ENCODE measurements around the gene MTRF1. TPM values are rescaled to one million over a fixed set of nuclear protein-coding genes. Genes with fewer than 3 reads are reported as not detected.
"Not testable (repeated sequence)": the region's sequence is repeated elsewhere in the genome, so short reads cannot be mapped to it uniquely, and the experiment has no call there.

Gene MTRF1
- total RNA-seq, 1 donor from 2014 or later = 12.9 TPM

GRCh38 chr13:41178040-41178439 is 85.3 kb downstream of the MTRF1 start:
- Mint-ChIP-seq H3K27me3 (ENCODE audit: unreplicated experiment) (no peaks in the 10 kb centered on the region), H3K36me3 (ENCODE audit: unreplicated experiment) (peaks cover 3% of the 10 kb centered on the region), H3K4me3 (ENCODE audit: unreplicated experiment) (no peak overlapping the region), H3K27ac (ENCODE audit: unreplicated experiment) (no peak overlapping the region), H3K9me3 (ENCODE audit: unreplicated experiment) (peaks cover 14% of the 10 kb centered on the region), H3K4me1 (ENCODE audit: unreplicated experiment) (peaks cover 5% of the 10 kb centered on the region)
- DNase-seq (ENCODE audit: extremely low spot score, unreplicated experiment) = no peak
- TF ChIP-seq, protein P1, sequence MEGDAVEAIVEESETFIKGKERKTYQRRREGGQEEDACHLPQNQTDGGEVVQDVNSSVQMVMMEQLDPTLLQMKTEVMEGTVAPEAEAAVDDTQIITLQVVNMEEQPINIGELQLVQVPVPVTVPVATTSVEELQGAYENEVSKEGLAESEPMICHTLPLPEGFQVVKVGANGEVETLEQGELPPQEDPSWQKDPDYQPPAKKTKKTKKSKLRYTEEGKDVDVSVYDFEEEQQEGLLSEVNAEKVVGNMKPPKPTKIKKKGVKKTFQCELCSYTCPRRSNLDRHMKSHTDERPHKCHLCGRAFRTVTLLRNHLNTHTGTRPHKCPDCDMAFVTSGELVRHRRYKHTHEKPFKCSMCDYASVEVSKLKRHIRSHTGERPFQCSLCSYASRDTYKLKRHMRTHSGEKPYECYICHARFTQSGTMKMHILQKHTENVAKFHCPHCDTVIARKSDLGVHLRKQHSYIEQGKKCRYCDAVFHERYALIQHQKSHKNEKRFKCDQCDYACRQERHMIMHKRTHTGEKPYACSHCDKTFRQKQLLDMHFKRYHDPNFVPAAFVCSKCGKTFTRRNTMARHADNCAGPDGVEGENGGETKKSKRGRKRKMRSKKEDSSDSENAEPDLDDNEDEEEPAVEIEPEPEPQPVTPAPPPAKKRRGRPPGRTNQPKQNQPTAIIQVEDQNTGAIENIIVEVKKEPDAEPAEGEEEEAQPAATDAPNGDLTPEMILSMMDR (IDR thresholded peaks at IDR 0.05) = no peak

DNA sequence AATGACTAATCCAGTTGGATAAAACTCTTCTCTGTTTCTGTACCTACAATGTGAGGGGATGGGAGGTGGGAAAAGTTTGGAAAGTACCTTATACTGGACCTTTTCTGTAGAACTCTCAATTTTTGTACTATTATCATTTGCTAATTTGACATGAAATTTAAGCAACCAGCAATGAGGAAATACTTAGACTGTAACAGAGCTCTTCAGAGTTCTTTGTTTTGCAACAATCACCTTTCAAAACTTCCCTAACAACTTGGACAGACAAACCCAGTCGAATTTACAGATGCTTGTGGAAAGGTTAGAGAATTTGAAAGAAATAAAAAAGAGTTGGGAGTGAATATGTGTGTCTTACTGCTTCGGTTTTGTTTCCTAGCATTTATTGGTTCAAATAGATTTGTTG is 85.8 kb downstream of the MTRF1 start:
- Mint-ChIP-seq H3K9me3 (ENCODE audit: unreplicated experiment) (peaks cover 14% of the 10 kb centered on the region), H3K4me1 (ENCODE audit: unreplicated experiment) (peaks cover 5% of the 10 kb centered on the region), H3K27ac (ENCODE audit: unreplicated experiment) (no peak overlapping the region), H3K36me3 (ENCODE audit: unreplicated experiment) (peaks cover 3% of the 10 kb centered on the region), H3K4me3 (ENCODE audit: unreplicated experiment) (no peak overlapping the region), H3K27me3 (ENCODE audit: unreplicated experiment) (no peaks in the 10 kb centered on the region)
- DNase-seq (ENCODE audit: extremely low spot score, unreplicated experiment) = no peak
- TF ChIP-seq, protein P1 (IDR thresholded peaks at IDR 0.05) = no peak

DNA sequence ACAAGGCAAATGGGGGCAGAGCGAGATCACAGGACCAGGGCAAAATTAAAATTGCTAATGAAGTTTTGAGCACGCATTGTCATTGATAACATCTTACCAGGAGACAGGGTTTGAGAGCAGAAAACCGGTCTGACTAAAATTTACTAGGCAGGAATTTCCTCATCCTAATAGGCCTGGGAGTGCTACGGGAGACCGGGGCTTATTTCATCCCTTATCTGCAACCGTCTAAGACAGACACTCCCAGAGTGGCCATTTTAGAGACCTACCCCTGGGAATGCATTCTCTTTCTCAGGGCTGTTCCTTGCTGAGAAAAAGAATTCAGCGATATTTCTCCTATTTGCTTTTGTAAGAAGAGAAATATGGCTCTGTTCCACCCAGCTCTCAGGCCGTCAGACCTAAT is 87.8 kb downstream of the MTRF1 start:
- H3K27ac Mint-ChIP-seq (ENCODE audit: unreplicated experiment); DNase-seq (ENCODE audit: extremely low spot score, unreplicated experiment); H3K27me3 Mint-ChIP-seq (ENCODE audit: unreplicated experiment); H3K4me1 Mint-ChIP-seq (ENCODE audit: unreplicated experiment); H3K4me3 Mint-ChIP-seq (ENCODE audit: unreplicated experiment); H3K36me3 Mint-ChIP-seq (ENCODE audit: unreplicated experiment): not testable (repeated sequence)
- H3K9me3 Mint-ChIP-seq (ENCODE audit: unreplicated experiment) = peaks cover 14% of the 10 kb centered on the region

Other genes starting within 250 kb of the MTRF1 start
- 52.6 and 56.8 TPM in 2 replicates for gene ELF1, start 244.3 kb downstream of the MTRF1 start, total RNA-seq
- 6.9 TPM in 2 replicates for gene WBP4, start 202.1 kb downstream of the MTRF1 start, total RNA-seq
- gene KBTBD6, start 130.8 kb downstream of the MTRF1 start, total RNA-seq = 9.7 and 10.5 TPM in 2 replicates
- 12.2 and 14.0 TPM in 2 replicates for gene KBTBD7, start 69.0 kb downstream of the MTRF1 start, total RNA-seq
- 15.7 and 22.8 TPM in 2 replicates for gene NAA16, start 47.7 kb upstream of the MTRF1 start, total RNA-seq
- 1.3 and 1.6 TPM in 2 replicates for gene RGCC, start 194.0 kb upstream of the MTRF1 start, total RNA-seq